ENCODE data around the gene MT3. TPM values are rescaled to one million over a fixed set of nuclear protein-coding genes. Genes with fewer than 3 reads are reported as not detected.

The MT3 gene
- total and polyA plus RNA-seq, 2 of the 13 experiments (the other 11 are each of a cell fraction or from before 2014, with no cell fraction given), result not detected

DNA sequence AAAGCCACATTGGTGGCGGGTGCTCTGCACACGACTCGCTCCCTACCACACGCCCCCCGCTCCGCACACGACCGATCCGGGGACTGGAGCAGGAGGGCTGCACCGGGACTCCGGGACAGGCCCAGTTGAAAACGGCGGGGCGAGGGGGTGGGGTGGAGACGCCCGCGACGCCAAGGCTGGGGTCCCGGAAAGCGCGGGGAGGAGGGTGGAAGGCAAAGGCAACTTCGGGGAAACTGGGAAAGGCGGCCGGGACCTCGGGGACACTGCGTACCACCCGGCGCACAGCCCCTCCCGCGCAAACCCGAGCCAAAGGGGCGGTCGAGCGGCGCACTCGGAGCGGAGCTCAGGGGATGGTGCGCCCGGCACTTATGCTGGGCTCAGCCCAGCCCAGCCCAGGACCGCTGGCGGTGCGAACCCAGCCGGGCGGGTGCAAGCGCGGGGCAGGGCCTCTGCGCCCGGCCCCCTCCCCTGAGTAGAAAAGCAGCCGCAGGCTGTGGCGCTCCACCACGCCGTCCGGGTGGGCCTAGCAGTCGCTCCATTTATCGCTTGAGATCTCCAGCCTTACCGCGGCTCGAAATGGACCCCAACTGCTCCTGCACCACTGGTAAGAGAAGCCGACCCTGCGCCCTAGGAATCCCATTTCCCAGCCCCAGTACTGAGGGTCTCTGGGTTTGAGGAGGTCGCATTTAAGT, 43.0 kb downstream of the MT3 start, which contains the start of gene MT1M (continued):
- TF ChIP-seq, protein P1, sequence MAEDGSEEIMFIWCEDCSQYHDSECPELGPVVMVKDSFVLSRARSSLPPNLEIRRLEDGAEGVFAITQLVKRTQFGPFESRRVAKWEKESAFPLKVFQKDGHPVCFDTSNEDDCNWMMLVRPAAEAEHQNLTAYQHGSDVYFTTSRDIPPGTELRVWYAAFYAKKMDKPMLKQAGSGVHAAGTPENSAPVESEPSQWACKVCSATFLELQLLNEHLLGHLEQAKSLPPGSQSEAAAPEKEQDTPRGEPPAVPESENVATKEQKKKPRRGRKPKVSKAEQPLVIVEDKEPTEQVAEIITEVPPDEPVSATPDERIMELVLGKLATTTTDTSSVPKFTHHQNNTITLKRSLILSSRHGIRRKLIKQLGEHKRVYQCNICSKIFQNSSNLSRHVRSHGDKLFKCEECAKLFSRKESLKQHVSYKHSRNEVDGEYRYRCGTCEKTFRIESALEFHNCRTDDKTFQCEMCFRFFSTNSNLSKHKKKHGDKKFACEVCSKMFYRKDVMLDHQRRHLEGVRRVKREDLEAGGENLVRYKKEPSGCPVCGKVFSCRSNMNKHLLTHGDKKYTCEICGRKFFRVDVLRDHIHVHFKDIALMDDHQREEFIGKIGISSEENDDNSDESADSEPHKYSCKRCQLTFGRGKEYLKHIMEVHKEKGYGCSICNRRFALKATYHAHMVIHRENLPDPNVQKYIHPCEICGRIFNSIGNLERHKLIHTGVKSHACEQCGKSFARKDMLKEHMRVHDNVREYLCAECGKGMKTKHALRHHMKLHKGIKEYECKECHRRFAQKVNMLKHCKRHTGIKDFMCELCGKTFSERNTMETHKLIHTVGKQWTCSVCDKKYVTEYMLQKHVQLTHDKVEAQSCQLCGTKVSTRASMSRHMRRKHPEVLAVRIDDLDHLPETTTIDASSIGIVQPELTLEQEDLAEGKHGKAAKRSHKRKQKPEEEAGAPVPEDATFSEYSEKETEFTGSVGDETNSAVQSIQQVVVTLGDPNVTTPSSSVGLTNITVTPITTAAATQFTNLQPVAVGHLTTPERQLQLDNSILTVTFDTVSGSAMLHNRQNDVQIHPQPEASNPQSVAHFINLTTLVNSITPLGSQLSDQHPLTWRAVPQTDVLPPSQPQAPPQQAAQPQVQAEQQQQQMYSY (CRISPR knock-in tag; IDR thresholded peaks at IDR 0.05), result no peak
- no peak for TF ChIP-seq HNRNPH1 (optimal IDR thresholded peaks at IDR 0.05; ENCODE audit: low read depth, low read length)
- TF ChIP-seq, protein P2, sequence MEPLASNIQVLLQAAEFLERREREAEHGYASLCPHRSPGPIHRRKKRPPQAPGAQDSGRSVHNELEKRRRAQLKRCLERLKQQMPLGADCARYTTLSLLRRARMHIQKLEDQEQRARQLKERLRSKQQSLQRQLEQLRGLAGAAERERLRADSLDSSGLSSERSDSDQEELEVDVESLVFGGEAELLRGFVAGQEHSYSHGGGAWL (CRISPR knock-in tag; IDR thresholded peaks at IDR 0.05), result no peak
- no peak for TF ChIP-seq SP2 (CRISPR knock-in tag; IDR thresholded peaks at IDR 0.05)
- TF ChIP-seq NONO (IDR thresholded peaks at IDR 0.05), result no peak
- TF ChIP-seq NONO (CRISPR knock-in tag; conservative IDR thresholded peaks at IDR 0.05), result 0 out of 2 replicates have a peak, but pooled peaks have one; percentile 20
- TF ChIP-seq ZNF383 (CRISPR knock-in tag; IDR thresholded peaks at IDR 0.05; ENCODE audit: borderline replicate concordance), result no peak
- TF ChIP-seq ZFX (CRISPR knock-in tag; IDR thresholded peaks at IDR 0.05; ENCODE audit: low read depth), result peak; percentile 40; the same call in 1 of the 2 replicates
- TF ChIP-seq, protein P3, sequence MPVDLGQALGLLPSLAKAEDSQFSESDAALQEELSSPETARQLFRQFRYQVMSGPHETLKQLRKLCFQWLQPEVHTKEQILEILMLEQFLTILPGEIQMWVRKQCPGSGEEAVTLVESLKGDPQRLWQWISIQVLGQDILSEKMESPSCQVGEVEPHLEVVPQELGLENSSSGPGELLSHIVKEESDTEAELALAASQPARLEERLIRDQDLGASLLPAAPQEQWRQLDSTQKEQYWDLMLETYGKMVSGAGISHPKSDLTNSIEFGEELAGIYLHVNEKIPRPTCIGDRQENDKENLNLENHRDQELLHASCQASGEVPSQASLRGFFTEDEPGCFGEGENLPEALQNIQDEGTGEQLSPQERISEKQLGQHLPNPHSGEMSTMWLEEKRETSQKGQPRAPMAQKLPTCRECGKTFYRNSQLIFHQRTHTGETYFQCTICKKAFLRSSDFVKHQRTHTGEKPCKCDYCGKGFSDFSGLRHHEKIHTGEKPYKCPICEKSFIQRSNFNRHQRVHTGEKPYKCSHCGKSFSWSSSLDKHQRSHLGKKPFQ (CRISPR knock-in tag; IDR thresholded peaks at IDR 0.05; ENCODE audit: insufficient replicate concordance), result no peak
- no peak for TF ChIP-seq FOXA1 (IDR thresholded peaks at IDR 0.05)
- no peak for TF ChIP-seq FOXA1 (CRISPR knock-in tag; IDR thresholded peaks at IDR 0.05)
- TF ChIP-seq, protein P4, sequence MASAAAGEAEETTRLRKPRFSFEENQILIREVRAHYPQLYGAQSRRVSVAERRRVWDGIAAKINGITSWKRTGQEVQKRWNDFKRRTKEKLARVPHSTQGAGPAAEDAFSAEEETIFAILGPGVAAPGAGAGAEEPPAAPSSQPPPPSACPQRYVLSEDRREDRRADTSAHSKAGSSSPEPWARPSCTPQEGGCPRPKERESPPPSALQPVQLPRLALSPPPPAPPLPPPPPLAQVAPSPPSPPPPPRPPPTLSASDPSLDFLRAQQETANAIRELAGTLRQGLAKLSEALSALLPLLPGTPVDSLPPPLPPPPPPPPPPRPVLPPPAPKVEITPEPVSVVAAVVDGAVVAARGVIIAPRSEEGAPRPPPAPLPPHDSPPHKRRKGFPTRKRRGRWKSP (CRISPR knock-in tag; IDR thresholded peaks at IDR 0.05), result no peak; the same call in 1 of the 2 replicates
- TF ChIP-seq PHF8 (CRISPR knock-in tag; IDR thresholded peaks at IDR 0.05), result peak; percentile 26; the same call in 1 of the 2 replicates
- TF ChIP-seq ZFAT (CRISPR knock-in tag; conservative IDR thresholded peaks at IDR 0.05), result no peak
- TF ChIP-seq AGO2 (optimal IDR thresholded peaks at IDR 0.05; ENCODE audit: low read depth, low read length), result no peak
- TF ChIP-seq, protein P5, sequence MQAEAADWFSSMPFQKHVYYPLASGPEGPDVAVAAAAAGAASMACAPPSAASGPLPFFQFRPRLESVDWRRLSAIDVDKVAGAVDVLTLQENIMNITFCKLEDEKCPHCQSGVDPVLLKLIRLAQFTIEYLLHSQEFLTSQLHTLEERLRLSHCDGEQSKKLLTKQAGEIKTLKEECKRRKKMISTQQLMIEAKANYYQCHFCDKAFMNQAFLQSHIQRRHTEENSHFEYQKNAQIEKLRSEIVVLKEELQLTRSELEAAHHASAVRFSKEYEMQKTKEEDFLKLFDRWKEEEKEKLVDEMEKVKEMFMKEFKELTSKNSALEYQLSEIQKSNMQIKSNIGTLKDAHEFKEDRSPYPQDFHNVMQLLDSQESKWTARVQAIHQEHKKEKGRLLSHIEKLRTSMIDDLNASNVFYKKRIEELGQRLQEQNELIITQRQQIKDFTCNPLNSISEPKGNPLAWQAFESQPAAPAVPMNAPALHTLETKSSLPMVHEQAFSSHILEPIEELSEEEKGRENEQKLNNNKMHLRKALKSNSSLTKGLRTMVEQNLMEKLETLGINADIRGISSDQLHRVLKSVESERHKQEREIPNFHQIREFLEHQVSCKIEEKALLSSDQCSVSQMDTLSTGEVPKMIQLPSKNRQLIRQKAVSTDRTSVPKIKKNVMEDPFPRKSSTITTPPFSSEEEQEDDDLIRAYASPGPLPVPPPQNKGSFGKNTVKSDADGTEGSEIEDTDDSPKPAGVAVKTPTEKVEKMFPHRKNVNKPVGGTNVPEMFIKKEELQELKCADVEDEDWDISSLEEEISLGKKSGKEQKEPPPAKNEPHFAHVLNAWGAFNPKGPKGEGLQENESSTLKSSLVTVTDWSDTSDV (CRISPR knock-in tag; IDR thresholded peaks at IDR 0.05), result no peak
- TF ChIP-seq ZNF143 (CRISPR knock-in tag; IDR thresholded peaks at IDR 0.05), result no peak
- TF ChIP-seq, protein P6, sequence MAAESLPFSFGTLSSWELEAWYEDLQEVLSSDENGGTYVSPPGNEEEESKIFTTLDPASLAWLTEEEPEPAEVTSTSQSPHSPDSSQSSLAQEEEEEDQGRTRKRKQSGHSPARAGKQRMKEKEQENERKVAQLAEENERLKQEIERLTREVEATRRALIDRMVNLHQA (CRISPR knock-in tag; IDR thresholded peaks at IDR 0.05), result no peak
- TF ChIP-seq ZNF652 (CRISPR knock-in tag; IDR thresholded peaks at IDR 0.05; ENCODE audit: borderline replicate concordance, low read depth), result no peak
- TF ChIP-seq GLI4 (CRISPR knock-in tag; IDR thresholded peaks at IDR 0.05; ENCODE audit: borderline replicate concordance), result no peak

All from HepG2 (cell line).